HepG2 (cell line): ENCODE data around the gene ANKZF1. TPM values are rescaled to one million over a fixed set of nuclear protein-coding genes. Genes with fewer than 3 reads are reported as not detected.

Experiments
- ATF5 ChIP-seq: sonication (generic); formaldehyde crosslinking; IDR thresholded peaks from 2 replicates; pipeline ENCODE4 v1.4.0; 2020; ENCODE audit warnings: mild to moderate bottlenecking, low read depth, missing genetic modification reagents
- CAMTA2 ChIP-seq: sonication (generic); formaldehyde crosslinking; IDR thresholded peaks from 2 replicates; pipeline ENCODE4 v1.4.0; 2020; ENCODE audit warnings: mild to moderate bottlenecking, missing genetic modification reagents, borderline replicate concordance
- DDIT3 ChIP-seq: sonication (generic); formaldehyde crosslinking; IDR thresholded peaks from 2 replicates; pipeline ENCODE4 v1.4.0; 2020; ENCODE audit warnings: mild to moderate bottlenecking, missing genetic modification reagents
- FOXA1 ChIP-seq, 2 experiments: fragments of 450-650 bp in 1 of 2; sonication (generic) in 1 of 2; formaldehyde crosslinking in 1 of 2; IDR thresholded peaks; 2 replicates each; pipeline versions ENCODE4 v1.4.0 to v1.6.1; 2016 to 2020; ENCODE audit warnings: missing genetic modification reagents in 1 of 2
- FOXP1 ChIP-seq, 2 experiments: fragments of 450-650 bp in 1 of 2; IDR thresholded peaks; 2 replicates each; pipeline ENCODE4 v1.6.1; 2017 to 2018; ENCODE audit warnings: antibody characterized with exemption in 1 of 2
- GABPB1 ChIP-seq: IDR thresholded peaks from 2 replicates; pipeline ENCODE4 v1.6.1; 2016; ENCODE audit warnings: mild to moderate bottlenecking, missing genetic modification reagents, moderate library complexity, missing compliant biosample characterization
- IKZF4 ChIP-seq: sonication (generic); formaldehyde crosslinking; IDR thresholded peaks from 2 replicates; pipeline ENCODE4 v1.5.1; 2020; ENCODE audit warnings: borderline replicate concordance, mild to moderate bottlenecking, low read depth, missing genetic modification reagents; ENCODE audit errors: not compliant biosample characterization
- MAFG ChIP-seq: sonication (generic); formaldehyde crosslinking; IDR thresholded peaks from 2 replicates; pipeline ENCODE4 v1.5.1; 2020; ENCODE audit warnings: mild to moderate bottlenecking, missing genetic modification reagents
- POLR2A ChIP-seq, 2 experiments: IDR thresholded peaks; 2 replicates each; pipeline ENCODE4 v1.6.1; 2011; ENCODE audit warnings: low read depth in 2 of 2, low read length in 2 of 2, mild to moderate bottlenecking in 1 of 2, moderate library complexity in 1 of 2; ENCODE audit not compliant: insufficient read depth in 1 of 2
- SAFB2 ChIP-seq: sonication (generic); formaldehyde crosslinking; IDR thresholded peaks from 2 replicates; pipeline ENCODE4 v1.5.1; 2020; ENCODE audit warnings: missing genetic modification reagents, low read depth, mild to moderate bottlenecking, borderline replicate concordance
- SP4 ChIP-seq: sonication (generic); formaldehyde crosslinking; IDR thresholded peaks from 2 replicates; pipeline ENCODE4 v1.8.1; 2023; ENCODE audit warnings: mild to moderate bottlenecking, missing genetic modification reagents
- THAP7 ChIP-seq: sonication (generic); formaldehyde crosslinking; IDR thresholded peaks from 2 replicates; pipeline ENCODE4 v1.8.1; 2023; ENCODE audit warnings: mild to moderate bottlenecking, missing genetic modification reagents
- ZBTB44 ChIP-seq: sonication (generic); formaldehyde crosslinking; IDR thresholded peaks from 2 replicates; pipeline ENCODE4 v1.4.0; 2020; ENCODE audit warnings: missing genetic modification reagents
- ZMYM4 ChIP-seq: sonication (generic); formaldehyde crosslinking; IDR thresholded peaks from 2 replicates; pipeline ENCODE4 v1.8.1; 2023; ENCODE audit warnings: mild to moderate bottlenecking, missing genetic modification reagents
- ZNF101 ChIP-seq: sonication (generic); formaldehyde crosslinking; IDR thresholded peaks from 2 replicates; pipeline ENCODE4 v1.4.0; 2020; ENCODE audit warnings: mild to moderate bottlenecking, low read depth, missing genetic modification reagents, borderline replicate concordance
- ZNF687 ChIP-seq: sonication (generic); formaldehyde crosslinking; IDR thresholded peaks from 2 replicates; pipeline ENCODE4 v1.5.1; 2020; ENCODE audit warnings: mild to moderate bottlenecking, missing genetic modification reagents, moderate library complexity
- ZNF720 ChIP-seq: sonication (generic); formaldehyde crosslinking; IDR thresholded peaks from 2 replicates; pipeline ENCODE4 v1.4.0; 2020; ENCODE audit warnings: missing genetic modification reagents
- ZNF775 ChIP-seq: sonication (generic); formaldehyde crosslinking; IDR thresholded peaks from 2 replicates; pipeline ENCODE4 v1.4.0; 2020; ENCODE audit warnings: missing genetic modification reagents, mild to moderate bottlenecking, moderate library complexity, borderline replicate concordance
- ZNF777 ChIP-seq: sonication (generic); formaldehyde crosslinking; IDR thresholded peaks from 2 replicates; pipeline ENCODE4 v1.4.0; 2020; ENCODE audit warnings: missing genetic modification reagents
- ZNF792 ChIP-seq: IDR thresholded peaks from 2 replicates; pipeline ENCODE4 v1.6.1; 2016
- ZNF839 ChIP-seq: sonication (generic); formaldehyde crosslinking; IDR thresholded peaks from 2 replicates; pipeline ENCODE4 v1.4.0; 2020; ENCODE audit warnings: missing genetic modification reagents, mild to moderate bottlenecking, borderline replicate concordance
- ZSCAN30 ChIP-seq: sonication (generic); formaldehyde crosslinking; IDR thresholded peaks from 2 replicates; pipeline ENCODE4 v1.5.0; 2020; ENCODE audit warnings: mild to moderate bottlenecking, missing genetic modification reagents
- polyA plus RNA-seq, 8 experiments: library from polyadenylated mRNA; depleted of rRNA in 3 of 8; stranded (reverse) in 7 of 8; unstranded in 1 of 8; fragments of >200 nt; fragmentation: Illumina TruSeq in 4 of 8; extraction: Trizol in 4 of 8; gene quantifications; 2 replicates each; pipeline versions ENCODE4 v1.2.1 to v1.2.3, GENCODE V29; 2011 to 2016; ENCODE audit warnings: low read depth in 4 of 8, missing spikeins in 1 of 8, mixed read lengths in 1 of 8; ENCODE audit not compliant: insufficient read depth in 1 of 8
- total RNA-seq, 5 experiments: library from RNA; depleted of rRNA; stranded (reverse); fragments of >200 nt; fragmentation: Illumina TruSeq; extraction: Trizol; gene quantifications; 2 replicates each; pipeline ENCODE4 v1.2.3, GENCODE V29; 2016; ENCODE audit warnings: low read depth in 1 of 5

The ANKZF1 gene
- total and polyA plus RNA-seq, 2 of the 13 experiments (the other 11 are each of a cell fraction or from before 2014, with no cell fraction given): 25.3 to 128 TPM

- TF ChIP-seq FOXP1 (IDR thresholded peaks at IDR 0.05) (no peak), FOXP1 (CRISPR knock-in tag; IDR thresholded peaks at IDR 0.05) (no peak), ZBTB44 (CRISPR knock-in tag) (no peak), IKZF4 (no peak), ZNF775 (CRISPR knock-in tag) (no peak), ZNF777 (no peak), ZNF839 (CRISPR knock-in tag) (0 out of 2 replicates have a peak, but pooled peaks have one; percentile 7), CAMTA2 (no peak), GABPB1 (CRISPR knock-in tag) (no peak; the same call in 1 of the 2 replicates), SP4 (CRISPR knock-in tag) (no peak), MAFG (CRISPR knock-in tag) (no peak), FOXA1 (IDR thresholded peaks at IDR 0.05) (no peak), FOXA1 (CRISPR knock-in tag; IDR thresholded peaks at IDR 0.05) (peak; percentile 75), ZMYM4 (no peak), ZNF101 (no peak), DDIT3 (no peak), SAFB2 (CRISPR knock-in tag) (no peak), ZNF720 (no peak), ZNF792 (CRISPR knock-in tag) (no peak), THAP7 (no peak; the same call in 1 of the 2 replicates), POLR2A (IDR thresholded peaks at IDR 0.05; ENCODE audit: insufficient read depth in 1 of 2, low read depth in 2 of 2, low read length in 2 of 2) (0 out of 4 replicates have a peak, but pooled peaks of 1 of the 2 experiments have one; percentile 10), ATF5 (CRISPR knock-in tag) (peak; percentile 84; the same call in 1 of the 2 replicates), ZNF687 (CRISPR knock-in tag) (no peak), ZSCAN30 (no peak)
These were observed 22.3 kb upstream of the ANKZF1 start (continued) for GRCh38 chr2:219207134-219207883.
